HepG2 (cell line): ENCODE measurements around the gene CCDC116. TPM values are rescaled to one million over a fixed set of nuclear protein-coding genes. Genes with fewer than 3 reads are reported as not detected.

Experiments
- FOXA1 ChIP-seq, 2 experiments: fragments of 450-650 bp in 1 of 2; sonication (generic) in 1 of 2; formaldehyde crosslinking in 1 of 2; IDR thresholded peaks; 2 replicates each; pipeline versions ENCODE4 v1.4.0 to v1.6.1; 2016 to 2020; ENCODE audit warnings: missing genetic modification reagents in 1 of 2
- GFI1 ChIP-seq: sonication (generic); formaldehyde crosslinking; IDR thresholded peaks from 2 replicates; pipeline ENCODE4 v1.5.0; 2020; ENCODE audit warnings: missing genetic modification reagents, mild to moderate bottlenecking, borderline replicate concordance
- POLR2AphosphoS5 ChIP-seq: IDR thresholded peaks from 2 replicates; pipeline ENCODE4 v1.6.1; 2012; ENCODE audit warnings: low read depth, low read length
- TSC22D2 ChIP-seq: sonication (generic); formaldehyde crosslinking; IDR thresholded peaks from 2 replicates; pipeline ENCODE4 v1.5.1; 2020; ENCODE audit warnings: missing genetic modification reagents, mild to moderate bottlenecking, borderline replicate concordance
- ZNF101 ChIP-seq: sonication (generic); formaldehyde crosslinking; IDR thresholded peaks from 2 replicates; pipeline ENCODE4 v1.4.0; 2020; ENCODE audit warnings: mild to moderate bottlenecking, low read depth, missing genetic modification reagents, borderline replicate concordance
- ZNF138 ChIP-seq: sonication (generic); formaldehyde crosslinking; IDR thresholded peaks from 2 replicates; pipeline ENCODE4 v1.5.0; 2020; ENCODE audit warnings: mild to moderate bottlenecking, low read depth, missing genetic modification reagents
- polyA plus RNA-seq, 8 experiments: library from polyadenylated mRNA; depleted of rRNA in 3 of 8; stranded (reverse) in 7 of 8; unstranded in 1 of 8; fragments of >200 nt; fragmentation: Illumina TruSeq in 4 of 8; extraction: Trizol in 4 of 8; gene quantifications; 2 replicates each; pipeline versions ENCODE4 v1.2.1 to v1.2.3, GENCODE V29; 2011 to 2016; ENCODE audit warnings: low read depth in 4 of 8, missing spikeins in 1 of 8, mixed read lengths in 1 of 8; ENCODE audit not compliant: insufficient read depth in 1 of 8
- total RNA-seq, 5 experiments: library from RNA; depleted of rRNA; stranded (reverse); fragments of >200 nt; fragmentation: Illumina TruSeq; extraction: Trizol; gene quantifications; 2 replicates each; pipeline ENCODE4 v1.2.3, GENCODE V29; 2016; ENCODE audit warnings: low read depth in 1 of 5
- TF ChIP-seq, protein P1 (sequence below): sonication (generic); formaldehyde crosslinking; IDR thresholded peaks from 2 replicates; pipeline ENCODE4 v1.4.0; 2020; ENCODE audit warnings: missing genetic modification reagents
- TF ChIP-seq, protein P2 (sequence below), 2 experiments: fragments of 450-650 bp in 1 of 2; sonication (generic) in 1 of 2; formaldehyde crosslinking in 1 of 2; IDR thresholded peaks; 2 replicates each; pipeline versions ENCODE4 v1.6.1 to v1.8.0; 2016 to 2022; ENCODE audit warnings: antibody characterized with exemption in 1 of 2, mild to moderate bottlenecking in 1 of 2, missing genetic modification reagents in 1 of 2
- TF ChIP-seq, protein P3 (sequence below): sonication (generic); formaldehyde crosslinking; IDR thresholded peaks from 2 replicates; pipeline ENCODE4 v1.4.0; 2020; ENCODE audit warnings: missing genetic modification reagents, borderline replicate concordance
- TF ChIP-seq, protein P4 (sequence below): sonication (generic); formaldehyde crosslinking; IDR thresholded peaks from 2 replicates; pipeline ENCODE4 v1.4.0; 2020; ENCODE audit warnings: missing genetic modification reagents, borderline replicate concordance

Gene CCDC116
- total and polyA plus RNA-seq, 2 of the 13 experiments (the other 11 are each of a cell fraction or from before 2014, with no cell fraction given), result 0.15 to 0.33 TPM

DNA sequence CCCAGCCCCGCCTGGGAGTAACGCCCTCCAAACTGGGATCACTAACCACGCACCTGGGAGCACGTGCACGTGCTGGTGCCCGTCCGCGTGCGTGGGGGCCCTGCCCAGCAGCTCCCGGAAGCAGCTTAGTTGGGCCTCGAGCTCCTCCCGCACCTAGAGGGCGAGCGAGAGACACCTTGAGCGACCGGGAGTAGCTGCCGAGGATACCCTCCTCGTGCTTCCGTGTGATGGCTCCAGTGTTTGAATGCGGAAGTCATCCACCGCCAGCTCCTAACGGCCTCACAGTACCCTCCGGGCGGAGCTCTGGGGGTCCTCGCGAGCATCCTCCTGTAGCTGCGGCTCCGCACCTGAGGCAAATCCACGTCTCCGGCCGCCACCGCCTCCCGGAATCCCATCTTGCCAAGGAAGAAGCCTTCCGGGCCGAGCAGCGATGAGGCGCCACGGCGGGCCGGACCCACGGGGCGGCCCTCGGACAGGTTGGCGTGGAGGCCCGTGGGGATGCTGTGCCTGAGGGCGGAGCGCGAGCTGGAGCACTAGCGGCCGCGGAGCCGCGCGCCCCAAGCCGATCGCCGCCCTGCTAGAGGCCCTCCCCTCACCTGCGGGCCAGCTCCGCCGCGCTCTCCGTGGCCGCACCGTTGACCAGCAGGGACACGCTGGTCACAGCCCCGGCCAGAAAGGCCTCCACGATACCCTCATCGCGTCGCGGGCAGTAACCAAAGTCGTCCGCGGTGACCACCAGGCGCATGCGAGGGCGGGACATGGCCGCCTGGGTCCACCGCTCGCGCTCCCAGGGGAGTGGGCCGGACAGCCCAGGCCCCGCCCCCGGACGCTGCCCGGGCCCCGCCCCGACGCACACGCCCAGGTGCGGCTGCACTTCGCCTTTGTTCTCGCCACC lies 3.1 kb upstream of the CCDC116 start, which contains the start of gene YDJC (continued):
- TF ChIP-seq, protein P1, sequence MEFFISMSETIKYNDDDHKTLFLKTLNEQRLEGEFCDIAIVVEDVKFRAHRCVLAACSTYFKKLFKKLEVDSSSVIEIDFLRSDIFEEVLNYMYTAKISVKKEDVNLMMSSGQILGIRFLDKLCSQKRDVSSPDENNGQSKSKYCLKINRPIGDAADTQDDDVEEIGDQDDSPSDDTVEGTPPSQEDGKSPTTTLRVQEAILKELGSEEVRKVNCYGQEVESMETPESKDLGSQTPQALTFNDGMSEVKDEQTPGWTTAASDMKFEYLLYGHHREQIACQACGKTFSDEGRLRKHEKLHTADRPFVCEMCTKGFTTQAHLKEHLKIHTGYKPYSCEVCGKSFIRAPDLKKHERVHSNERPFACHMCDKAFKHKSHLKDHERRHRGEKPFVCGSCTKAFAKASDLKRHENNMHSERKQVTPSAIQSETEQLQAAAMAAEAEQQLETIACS (CRISPR knock-in tag), result peak; percentile 90
- no peak; the same call in 1 of the 2 replicates for TF ChIP-seq ZNF138 (CRISPR knock-in tag)
- no peak for TF ChIP-seq FOXA1 (IDR thresholded peaks at IDR 0.05)
- TF ChIP-seq FOXA1 (CRISPR knock-in tag; IDR thresholded peaks at IDR 0.05), result no peak
- TF ChIP-seq, protein P2, sequence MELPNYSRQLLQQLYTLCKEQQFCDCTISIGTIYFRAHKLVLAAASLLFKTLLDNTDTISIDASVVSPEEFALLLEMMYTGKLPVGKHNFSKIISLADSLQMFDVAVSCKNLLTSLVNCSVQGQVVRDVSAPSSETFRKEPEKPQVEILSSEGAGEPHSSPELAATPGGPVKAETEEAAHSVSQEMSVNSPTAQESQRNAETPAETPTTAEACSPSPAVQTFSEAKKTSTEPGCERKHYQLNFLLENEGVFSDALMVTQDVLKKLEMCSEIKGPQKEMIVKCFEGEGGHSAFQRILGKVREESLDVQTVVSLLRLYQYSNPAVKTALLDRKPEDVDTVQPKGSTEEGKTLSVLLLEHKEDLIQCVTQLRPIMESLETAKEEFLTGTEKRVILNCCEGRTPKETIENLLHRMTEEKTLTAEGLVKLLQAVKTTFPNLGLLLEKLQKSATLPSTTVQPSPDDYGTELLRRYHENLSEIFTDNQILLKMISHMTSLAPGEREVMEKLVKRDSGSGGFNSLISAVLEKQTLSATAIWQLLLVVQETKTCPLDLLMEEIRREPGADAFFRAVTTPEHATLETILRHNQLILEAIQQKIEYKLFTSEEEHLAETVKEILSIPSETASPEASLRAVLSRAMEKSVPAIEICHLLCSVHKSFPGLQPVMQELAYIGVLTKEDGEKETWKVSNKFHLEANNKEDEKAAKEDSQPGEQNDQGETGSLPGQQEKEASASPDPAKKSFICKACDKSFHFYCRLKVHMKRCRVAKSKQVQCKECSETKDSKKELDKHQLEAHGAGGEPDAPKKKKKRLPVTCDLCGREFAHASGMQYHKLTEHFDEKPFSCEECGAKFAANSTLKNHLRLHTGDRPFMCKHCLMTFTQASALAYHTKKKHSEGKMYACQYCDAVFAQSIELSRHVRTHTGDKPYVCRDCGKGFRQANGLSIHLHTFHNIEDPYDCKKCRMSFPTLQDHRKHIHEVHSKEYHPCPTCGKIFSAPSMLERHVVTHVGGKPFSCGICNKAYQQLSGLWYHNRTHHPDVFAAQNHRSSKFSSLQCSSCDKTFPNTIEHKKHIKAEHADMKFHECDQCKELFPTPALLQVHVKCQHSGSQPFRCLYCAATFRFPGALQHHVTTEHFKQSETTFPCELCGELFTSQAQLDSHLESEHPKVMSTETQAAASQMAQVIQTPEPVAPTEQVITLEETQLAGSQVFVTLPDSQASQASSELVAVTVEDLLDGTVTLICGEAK (IDR thresholded peaks at IDR 0.05), result no peak
- TF ChIP-seq, protein P2 (CRISPR knock-in tag; IDR thresholded peaks at IDR 0.05), result peak; percentile 88
- TF ChIP-seq ZNF101 (CRISPR knock-in tag), result peak; percentile 76; the same call in 1 of the 2 replicates
- peak; percentile 87 for TF ChIP-seq POLR2AphosphoS5
- TF ChIP-seq, protein P3, sequence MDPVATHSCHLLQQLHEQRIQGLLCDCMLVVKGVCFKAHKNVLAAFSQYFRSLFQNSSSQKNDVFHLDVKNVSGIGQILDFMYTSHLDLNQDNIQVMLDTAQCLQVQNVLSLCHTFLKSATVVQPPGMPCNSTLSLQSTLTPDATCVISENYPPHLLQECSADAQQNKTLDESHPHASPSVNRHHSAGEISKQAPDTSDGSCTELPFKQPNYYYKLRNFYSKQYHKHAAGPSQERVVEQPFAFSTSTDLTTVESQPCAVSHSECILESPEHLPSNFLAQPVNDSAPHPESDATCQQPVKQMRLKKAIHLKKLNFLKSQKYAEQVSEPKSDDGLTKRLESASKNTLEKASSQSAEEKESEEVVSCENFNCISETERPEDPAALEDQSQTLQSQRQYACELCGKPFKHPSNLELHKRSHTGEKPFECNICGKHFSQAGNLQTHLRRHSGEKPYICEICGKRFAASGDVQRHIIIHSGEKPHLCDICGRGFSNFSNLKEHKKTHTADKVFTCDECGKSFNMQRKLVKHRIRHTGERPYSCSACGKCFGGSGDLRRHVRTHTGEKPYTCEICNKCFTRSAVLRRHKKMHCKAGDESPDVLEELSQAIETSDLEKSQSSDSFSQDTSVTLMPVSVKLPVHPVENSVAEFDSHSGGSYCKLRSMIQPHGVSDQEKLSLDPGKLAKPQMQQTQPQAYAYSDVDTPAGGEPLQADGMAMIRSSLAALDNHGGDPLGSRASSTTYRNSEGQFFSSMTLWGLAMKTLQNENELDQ (CRISPR knock-in tag), result no peak
- TF ChIP-seq GFI1, result peak; percentile 65; the same call in 1 of the 2 replicates
- TF ChIP-seq TSC22D2 (CRISPR knock-in tag), result peak; percentile 87; the same call in 1 of the 2 replicates
- TF ChIP-seq, protein P4, sequence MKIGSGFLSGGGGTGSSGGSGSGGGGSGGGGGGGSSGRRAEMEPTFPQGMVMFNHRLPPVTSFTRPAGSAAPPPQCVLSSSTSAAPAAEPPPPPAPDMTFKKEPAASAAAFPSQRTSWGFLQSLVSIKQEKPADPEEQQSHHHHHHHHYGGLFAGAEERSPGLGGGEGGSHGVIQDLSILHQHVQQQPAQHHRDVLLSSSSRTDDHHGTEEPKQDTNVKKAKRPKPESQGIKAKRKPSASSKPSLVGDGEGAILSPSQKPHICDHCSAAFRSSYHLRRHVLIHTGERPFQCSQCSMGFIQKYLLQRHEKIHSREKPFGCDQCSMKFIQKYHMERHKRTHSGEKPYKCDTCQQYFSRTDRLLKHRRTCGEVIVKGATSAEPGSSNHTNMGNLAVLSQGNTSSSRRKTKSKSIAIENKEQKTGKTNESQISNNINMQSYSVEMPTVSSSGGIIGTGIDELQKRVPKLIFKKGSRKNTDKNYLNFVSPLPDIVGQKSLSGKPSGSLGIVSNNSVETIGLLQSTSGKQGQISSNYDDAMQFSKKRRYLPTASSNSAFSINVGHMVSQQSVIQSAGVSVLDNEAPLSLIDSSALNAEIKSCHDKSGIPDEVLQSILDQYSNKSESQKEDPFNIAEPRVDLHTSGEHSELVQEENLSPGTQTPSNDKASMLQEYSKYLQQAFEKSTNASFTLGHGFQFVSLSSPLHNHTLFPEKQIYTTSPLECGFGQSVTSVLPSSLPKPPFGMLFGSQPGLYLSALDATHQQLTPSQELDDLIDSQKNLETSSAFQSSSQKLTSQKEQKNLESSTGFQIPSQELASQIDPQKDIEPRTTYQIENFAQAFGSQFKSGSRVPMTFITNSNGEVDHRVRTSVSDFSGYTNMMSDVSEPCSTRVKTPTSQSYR (CRISPR knock-in tag), result peak; percentile 33; the same call in 1 of the 2 replicates
